C4-2B (cell line): ENCODE data around the gene TRHDE.
"Not testable (repeated sequence)": the region's sequence is repeated elsewhere in the genome, so short reads cannot be mapped to it uniquely, and the experiment has no call there.

Experiments used
- H3K27ac ChIP-seq: fragments of 450-650 bp; 2 replicates; pipeline ENCODE4 v1.5.1; 2017
- CTCF ChIP-seq: fragments of 450-650 bp; conservative IDR thresholded peaks from 2 replicates; pipeline ENCODE4 v1.5.1; 2017; ENCODE audit warnings: mild to moderate bottlenecking
- ZFX ChIP-seq: fragments of 450-650 bp; IDR thresholded peaks from 2 replicates; pipeline ENCODE4 v1.6.1; 2017

The TRHDE gene

GRCh38 chr12:72694193-72694592, 422.0 kb downstream of the TRHDE start:
- TF ChIP-seq CTCF (no peak), ZFX (no peak)
- no peak overlapping the region for H3K27ac ChIP-seq

GRCh38 chr12:72699362-72699761, 427.2 kb downstream of the TRHDE start:
- no peak overlapping the region for H3K27ac ChIP-seq
- TF ChIP-seq ZFX = no peak
- TF ChIP-seq CTCF = peak; percentile 9; the same call in 1 of the 2 replicates

- not testable (repeated sequence) for H3K27ac ChIP-seq
Observed at GRCh38 chr12:72712025-72712424, 439.9 kb downstream of the TRHDE start.

- H3K27ac ChIP-seq = no peak overlapping the region
- TF ChIP-seq ZFX = no peak
- TF ChIP-seq CTCF = no peak
Observed at GRCh38 chr12:72716221-72716620, 444.1 kb downstream of the TRHDE start.

GRCh38 chr12:72717036-72717435, 444.9 kb downstream of the TRHDE start:
- TF ChIP-seq ZFX (no peak), CTCF (no peak)
- H3K27ac ChIP-seq = no peak overlapping the region
